HG03066 (cell line): Measurements from ENCODE around the gene DCAF11.

Experiments used
- ATAC-seq: cut with Tn5 transposase; IDR thresholded peaks from one replicate; pipeline ENCODE4 v1.9.1; 2021; ENCODE audit warnings: low read depth; ENCODE audit not compliant: unreplicated experiment

Gene DCAF11

DNA sequence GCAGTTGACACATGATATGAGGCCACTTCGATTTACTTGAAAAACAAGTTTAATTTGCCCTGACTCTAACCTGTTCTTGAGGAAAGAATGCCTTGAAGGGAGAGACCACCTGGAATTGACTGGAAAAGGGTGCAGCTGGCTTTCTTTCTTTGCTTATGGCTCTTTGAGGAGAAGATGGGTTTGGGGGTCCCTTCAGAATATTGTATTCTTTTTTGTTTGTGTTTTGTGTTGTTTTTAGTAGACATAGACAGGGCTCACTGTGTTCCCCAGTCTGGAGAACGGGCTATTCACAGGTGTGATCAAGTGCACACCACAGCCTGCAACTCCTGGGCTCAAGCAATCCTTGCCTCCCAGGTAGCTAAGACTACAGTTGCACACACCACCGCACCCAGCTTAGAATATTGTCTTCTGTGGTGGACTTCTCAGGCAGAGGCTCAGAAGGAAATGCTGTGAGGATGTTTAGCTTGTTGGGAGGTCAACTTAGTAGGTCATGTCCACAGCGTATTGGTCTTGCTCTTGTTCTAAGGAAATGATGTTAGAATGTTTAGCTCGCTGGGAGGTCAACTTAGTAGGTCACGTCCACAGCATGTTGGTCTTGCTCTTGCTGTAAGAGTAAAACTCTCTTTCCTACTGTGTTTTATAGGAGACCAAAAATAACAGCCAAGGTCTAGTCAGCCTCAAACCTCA lies 1.7 kb downstream of the DCAF11 start:
- no peak for ATAC-seq

DNA sequence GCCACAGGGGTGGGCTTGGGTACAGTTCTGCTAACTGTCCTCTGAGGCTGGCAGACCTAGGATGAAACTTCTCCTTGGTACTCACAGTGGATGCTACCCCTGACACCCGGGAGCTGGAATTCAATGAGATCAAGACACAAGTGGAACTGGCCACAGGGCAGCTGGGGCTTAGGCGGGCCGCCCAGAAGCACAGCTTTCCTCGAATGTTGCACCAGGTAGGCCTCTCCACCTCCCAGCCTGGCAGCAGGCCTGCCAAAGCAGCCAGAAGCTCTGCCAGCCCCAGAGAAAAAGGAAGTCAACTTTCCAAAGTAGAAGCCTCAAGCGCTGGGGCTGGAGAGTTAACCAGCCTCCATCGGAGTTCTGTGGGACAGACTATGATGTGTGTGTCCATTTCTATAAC lies 2.6 kb downstream of the DCAF11 start:
- ATAC-seq = no peak

DNA sequence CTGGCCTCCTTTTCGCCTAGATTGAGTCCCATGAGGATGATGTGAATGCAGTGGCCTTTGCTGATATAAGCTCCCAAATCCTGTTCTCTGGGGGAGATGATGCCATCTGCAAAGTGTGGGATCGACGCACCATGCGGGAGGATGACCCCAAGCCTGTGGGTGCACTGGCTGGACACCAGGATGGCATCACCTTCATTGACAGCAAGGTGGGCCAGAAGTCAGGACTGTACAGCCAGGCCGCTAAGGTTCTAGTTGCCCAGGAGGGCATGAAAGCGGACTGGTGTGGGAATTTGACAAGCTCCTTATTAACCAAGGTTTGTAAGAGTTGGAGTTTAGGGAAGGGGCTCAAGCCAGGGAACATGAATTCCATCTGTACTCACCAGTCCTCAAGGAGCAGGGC lies 5.1 kb downstream of the DCAF11 start:
- no peak for ATAC-seq

DNA sequence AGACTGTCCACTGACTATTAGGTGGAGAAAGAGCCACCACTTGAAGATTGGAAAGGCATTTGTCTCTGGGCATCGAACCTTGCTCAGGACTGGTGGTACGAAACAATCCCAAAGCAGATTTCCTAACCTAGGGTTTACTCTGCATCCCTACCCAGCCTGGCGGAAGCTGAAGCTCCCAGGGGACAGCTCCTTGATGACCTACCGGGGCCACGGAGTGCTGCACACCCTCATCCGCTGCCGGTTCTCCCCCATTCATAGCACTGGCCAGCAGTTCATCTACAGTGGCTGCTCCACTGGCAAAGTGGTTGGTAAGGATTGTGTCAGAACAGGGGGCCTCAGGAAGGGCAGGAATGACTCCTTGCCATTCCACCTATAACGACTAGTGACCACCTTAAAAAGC lies 6.6 kb downstream of the DCAF11 start:
- ATAC-seq = no peak

DNA sequence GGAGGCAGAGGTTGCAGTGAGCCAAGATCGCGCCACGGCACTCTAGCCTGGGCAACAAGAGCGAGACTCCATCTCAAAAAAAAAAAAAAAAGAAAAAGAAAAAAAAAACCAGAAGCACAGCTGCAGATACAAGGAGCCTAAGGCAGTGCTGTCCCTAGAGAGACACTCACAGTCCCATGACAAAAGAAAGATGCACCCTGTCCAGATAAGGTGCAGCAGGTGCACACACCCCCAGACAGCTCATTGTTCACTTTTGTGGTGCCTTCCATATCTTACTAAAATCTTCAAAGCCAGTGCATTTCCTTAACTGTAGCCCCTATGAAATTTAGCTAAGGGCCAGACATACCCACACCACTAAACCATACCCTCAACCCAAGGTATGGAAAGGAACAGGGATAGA lies 7.8 kb downstream of the DCAF11 start:
- no peak for ATAC-seq

DNA sequence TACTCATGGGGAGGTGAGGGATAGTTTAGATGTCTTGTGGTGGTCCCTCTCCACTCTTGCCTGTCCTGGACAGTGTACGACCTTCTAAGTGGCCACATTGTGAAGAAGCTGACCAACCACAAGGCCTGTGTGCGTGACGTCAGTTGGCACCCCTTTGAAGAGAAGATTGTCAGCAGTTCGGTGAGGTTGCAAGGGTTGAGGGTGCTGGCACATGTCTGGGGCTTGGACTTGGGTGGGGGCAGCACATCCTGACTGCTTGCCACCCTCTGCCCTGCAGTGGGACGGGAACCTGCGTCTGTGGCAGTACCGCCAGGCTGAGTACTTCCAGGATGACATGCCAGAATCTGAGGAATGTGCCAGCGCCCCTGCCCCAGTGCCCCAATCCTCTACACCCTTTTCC lies 8.3 kb downstream of the DCAF11 start:
- ATAC-seq = no peak

DNA sequence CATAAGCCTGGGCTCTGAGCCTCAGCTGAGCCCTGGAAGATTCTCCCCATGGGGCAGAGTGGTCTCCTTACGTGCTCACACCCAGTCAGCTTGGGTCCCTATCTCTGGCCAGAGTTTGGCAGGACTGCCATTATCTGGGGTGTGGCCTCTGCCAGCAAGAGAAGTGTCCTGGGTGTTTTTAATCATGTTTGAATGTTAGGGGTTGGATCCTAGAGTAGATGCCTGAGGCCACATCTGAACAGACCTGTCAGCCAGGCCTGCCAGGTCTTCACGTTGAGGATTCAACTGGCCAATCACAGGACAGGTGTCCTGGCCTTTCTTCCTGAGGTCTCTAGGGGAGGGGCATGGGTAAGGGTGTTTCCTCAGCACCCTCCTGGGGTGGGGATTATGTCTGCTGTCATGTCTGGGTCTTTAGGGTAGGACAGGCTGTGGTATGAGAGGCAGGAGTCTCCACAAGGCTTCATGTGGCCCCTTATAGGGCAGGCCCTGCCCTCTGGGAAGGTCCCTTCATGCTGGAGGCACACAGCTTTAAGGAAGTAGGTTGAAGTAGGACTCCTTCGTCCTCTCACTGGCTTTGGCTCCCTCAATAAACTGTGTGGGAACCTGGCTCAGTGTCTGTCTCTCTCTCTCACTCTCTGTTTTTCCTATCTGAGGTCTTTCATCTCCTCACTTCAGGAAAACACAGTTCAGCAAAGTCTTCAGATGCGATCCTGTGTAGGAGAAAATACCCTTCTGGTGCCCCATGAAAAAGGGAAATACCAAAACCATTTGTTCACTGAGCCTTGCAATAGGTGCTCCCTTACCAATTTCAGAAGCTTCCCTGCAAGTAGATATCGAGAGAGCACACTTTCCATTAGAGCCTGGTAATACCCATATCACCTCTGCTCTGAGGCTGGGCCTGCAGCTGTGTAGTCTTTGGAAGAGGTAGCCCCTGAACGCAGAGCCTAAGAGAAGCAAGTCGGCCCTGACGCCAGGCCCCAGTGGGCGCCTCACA lies 9.1 kb downstream of the DCAF11 start:
- ATAC-seq = no peak

DNA sequence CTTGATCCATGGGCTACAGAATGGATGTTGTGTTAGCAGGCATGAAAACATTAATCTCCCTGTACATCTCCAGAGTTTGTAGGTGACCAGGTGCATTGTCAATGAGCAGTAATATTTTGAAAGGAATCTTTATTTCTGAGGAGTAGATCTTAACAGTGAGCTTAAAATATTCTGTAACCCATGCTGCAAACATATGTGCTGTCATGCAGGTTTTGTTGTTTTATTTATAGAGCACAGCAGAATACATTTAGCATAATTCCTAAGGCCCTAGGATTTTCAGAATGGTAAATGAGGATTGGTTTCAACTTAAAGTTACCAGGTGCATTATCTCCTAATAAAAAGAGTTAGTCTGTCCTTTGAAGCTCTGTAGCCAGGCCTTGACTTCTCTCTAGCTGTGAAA lies 12.4 kb downstream of the DCAF11 start:
- ATAC-seq = no peak

DNA sequence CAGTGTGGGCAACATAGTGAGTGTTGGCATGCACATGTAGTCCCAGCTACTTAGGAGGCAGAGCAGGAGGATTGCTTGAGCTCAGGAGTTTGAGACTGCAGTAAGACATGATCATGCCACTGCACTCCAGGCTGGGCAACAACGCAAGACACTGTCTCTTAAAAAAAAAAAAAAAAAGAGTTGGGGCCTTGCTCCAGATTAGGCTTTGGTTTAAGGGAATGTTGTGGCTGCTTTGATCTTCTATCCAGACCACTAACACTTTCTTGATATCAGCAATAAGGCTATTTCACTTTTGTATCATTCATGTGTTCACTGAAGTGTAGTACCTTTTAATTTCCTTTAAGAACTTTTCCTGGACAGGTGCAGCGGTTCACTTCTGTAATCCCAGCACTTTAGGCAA lies 13.1 kb downstream of the DCAF11 start:
- no peak for ATAC-seq

DNA sequence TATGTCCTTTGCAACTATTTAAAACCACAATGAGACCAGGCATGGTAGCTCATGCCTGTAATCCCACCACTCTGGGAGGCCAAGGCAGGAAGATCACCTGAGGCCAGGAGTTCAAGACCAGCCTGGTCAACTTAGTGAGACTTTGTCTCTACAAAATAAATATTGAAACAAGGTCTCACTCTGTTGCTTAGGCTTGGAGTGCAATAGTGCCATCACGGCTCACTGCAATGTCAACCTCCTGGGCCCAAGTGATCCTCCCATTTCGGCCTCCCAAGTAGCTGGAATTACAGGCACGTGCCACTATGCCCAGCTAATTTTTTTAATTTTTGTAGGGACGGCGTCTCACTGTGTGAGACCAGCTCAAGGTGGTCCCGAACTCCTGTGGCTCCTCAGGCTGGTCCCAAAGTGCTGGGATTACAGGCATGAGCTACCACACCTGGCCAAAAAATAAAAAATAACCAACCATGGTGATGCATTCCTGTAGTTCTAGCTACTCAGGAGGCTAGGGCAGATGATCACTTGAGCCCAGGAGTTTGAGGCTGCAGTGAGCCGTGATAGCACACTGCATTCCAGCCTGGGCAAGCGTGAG lies 14.9 kb downstream of the DCAF11 start:
- ATAC-seq = no peak

DNA sequence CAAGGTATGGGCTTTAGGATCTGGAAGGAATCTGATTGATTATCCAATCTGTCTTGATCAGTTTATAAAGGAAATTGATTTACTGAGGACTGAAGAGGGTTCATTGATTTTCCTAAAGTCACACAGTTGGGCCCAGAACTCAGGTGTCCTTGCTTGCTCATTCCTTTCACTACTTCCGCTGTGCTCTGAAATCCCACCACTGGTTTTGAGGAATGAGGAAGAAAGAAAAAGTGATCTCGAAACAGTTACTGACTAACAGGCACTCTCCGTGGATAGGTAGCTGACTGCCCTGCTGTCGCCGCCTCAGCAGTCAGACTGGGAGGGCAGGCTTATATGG lies 15.8 kb downstream of the DCAF11 start, which contains the start of gene FITM1:
FITM1 (plus strand) TSS at position 280 of the 337 bp plus-strand sequence. CDS start 905 bp downstream, outside the sequence.
- no peak for ATAC-seq

DNA sequence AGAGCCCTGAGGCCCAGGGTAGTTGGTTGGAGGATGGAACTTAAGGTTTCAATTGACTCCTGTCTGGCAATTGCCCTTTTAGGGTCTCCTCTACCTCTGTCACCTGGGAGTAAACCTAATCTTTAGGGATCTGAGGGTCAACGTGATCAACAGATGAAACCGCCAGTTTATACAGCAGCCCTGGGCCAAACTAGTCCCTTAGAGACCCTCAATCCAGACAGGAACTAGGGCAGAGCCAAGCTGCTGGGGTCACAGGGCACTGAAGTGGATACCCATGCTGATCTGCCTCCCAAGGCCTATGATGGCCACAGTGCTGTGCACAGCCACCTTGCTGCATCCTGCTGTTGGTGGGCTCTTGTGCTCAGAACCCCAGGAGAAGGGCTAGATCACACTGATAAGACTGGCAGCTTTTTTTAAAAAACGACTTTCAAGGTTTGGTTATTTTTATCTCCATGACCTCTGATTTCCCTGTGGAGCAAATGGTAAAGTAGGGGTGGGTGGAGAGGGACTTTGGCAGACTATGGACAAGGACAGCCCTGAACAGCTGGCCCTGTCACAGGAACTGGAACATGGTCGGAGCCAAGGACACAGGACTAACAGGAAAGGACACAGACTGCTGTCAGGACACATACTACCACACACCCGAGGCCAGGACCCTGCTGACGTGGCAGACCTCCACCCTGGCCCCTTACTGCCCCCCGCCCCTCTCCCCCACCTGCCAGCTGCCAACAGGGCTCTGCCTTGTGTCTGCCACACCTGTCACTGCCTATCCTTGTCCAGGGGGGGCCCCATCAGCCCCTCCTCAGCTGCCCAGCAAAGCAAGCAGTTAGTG lies 16.4 kb downstream of the DCAF11 start:
- ATAC-seq = no peak

DNA sequence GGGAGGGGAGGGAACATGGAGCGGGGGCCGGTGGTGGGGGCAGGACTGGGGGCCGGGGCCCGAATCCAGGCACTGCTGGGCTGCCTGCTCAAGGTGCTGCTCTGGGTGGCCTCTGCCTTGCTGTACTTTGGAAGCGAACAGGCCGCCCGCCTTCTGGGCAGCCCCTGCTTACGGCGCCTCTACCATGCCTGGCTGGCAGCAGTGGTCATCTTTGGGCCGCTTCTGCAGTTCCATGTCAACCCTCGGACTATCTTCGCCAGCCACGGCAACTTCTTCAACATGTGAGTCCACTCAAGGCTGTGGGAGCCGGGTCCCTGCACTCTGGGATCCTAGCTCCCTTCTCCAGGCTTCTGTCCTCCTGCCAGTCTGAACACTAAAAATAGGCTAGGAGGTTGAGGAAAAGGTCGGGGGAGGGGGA lies 17.0 kb downstream of the DCAF11 start:
- ATAC-seq = no peak

DNA sequence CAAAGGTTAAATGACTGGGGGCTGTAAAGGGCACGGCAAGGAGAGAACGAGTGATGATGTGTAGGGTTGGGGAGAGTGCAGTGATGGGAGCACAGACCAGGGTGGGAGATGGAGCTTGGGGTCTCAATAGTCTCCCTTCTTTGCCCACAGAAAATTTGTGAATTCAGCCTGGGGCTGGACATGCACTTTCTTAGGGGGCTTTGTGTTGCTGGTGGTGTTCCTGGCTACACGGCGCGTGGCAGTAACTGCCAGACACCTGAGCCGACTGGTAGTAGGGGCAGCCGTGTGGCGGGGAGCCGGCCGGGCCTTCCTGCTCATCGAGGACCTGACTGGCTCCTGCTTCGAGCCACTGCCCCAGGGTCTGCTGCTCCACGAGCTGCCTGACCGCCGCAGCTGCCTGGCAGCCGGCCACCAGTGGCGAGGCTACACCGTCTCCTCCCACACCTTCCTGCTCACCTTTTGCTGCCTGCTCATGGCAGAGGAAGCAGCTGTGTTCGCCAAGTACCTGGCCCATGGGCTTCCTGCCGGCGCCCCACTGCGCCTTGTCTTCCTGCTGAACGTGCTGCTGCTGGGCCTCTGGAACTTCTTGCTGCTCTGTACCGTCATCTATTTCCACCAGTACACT lies 17.6 kb downstream of the DCAF11 start:
- no peak for ATAC-seq

DNA sequence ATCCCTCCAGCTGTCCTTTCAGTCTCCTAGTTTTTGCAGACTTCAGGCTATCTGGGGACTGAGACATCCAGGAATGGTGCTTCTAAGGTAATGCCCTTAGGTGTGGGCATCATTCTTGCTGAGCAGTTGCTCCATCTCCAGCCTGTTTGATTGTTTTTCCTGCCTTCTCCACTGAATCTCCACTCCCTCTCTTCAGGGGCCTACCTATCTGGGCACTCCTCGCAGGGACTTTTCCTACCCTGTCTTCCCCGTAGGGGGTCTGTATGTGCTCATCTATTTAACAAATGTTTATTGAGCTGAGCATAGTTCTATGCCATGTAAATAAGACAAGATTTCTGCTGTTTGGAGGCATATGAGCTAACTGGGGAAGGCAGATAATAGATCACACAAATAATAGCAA lies 18.4 kb downstream of the DCAF11 start:
- no peak for ATAC-seq

DNA sequence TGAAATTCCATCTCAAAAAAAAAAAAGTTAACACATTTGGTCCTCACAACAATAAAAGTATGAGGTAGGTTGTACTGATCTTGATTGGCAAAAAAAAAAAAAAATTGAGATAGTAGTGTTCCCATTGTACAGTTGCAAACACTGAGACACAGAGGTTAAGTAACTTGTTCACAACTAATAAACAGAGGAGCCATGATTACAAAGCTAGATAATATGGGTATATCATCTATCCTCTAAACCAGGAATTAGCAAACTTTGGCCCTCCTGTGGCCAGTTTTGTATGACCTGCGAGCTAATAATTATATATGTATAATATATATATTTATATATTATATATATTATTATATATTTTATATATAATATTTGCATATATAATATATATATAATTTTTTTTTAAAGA lies 19.2 kb downstream of the DCAF11 start:
- ATAC-seq = no peak

DNA sequence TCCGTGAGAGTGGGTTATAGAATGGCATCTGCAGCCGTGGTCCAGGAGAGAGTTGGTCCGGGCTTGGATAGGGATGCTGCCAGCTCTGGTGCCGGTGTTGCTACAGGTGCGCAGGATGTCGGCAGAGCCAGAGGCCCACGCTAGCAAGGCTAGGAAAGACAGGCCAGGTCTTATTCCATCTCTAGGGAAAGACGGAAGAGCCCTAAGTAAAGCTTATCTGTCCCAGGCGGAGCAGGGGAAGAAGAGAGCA lies 20.9 kb downstream of the DCAF11 start:
- ATAC-seq = peak; percentile 12

DNA sequence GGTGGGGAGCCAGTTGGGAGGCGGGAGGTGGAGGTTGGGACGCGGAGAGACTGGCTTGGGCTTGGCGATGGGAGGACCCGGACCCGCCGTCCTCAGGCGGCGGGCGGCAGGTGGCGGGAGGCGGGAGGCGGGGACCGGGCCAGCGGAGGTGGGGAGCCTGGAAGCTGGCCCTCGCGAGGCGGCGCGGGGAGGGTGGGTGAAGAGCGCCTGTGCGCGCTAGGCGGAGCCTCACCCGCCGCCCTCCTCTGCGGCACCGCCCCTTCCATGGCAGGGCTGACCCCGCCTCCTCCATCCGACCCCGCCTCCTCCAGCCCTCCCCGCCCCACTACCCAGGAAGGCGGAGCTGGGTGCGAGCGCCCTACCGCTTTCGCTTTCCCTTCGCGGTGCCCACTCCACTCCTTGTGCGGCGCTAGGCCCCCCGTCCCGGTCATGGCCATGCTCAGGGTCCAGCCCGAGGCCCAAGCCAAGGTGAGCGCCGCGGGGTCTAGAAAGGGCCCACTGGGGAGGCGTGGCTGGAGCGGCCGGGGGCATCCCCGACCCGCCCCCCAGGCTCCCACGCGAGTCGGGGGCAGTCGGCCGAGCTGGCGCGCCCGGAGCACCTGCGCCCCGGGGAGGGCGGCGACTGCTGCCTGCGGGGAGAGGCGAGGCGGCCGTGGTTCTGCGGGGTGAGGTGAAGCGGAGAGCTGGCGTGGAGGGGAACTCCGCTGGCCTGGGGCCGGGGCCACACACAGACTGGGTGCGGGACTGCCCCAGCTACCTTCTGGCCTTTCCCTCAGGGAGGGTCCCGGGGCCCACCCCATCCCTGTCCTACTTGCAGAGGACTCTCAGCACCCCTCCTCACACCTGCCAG lies 21.5 kb downstream of the DCAF11 start, which contains the start of gene PSME1:
PSME1 (plus strand) TSS at position 361 of the 850 bp plus-strand sequence; CDS start at position 430, 69 bp downstream.
- peak; percentile 85 for ATAC-seq
